Brain microvascular endothelial cell (primary cell): ENCODE measurements around the gene CLDN10.
"Not testable (repeated sequence)": the region's sequence is repeated elsewhere in the genome, so short reads cannot be mapped to it uniquely, and the experiment has no call there.

Source experiments
- DNase-seq: peaks from one replicate; pipeline ENCODE4 v3.0.0-alpha.2; 2020
- H3K27ac ChIP-seq: fragments of 250-450 bp; sonication (Bioruptor Pico); 2 replicates; pipeline ENCODE4 v1.5.1; 2020; ENCODE audit warnings: mild to moderate bottlenecking, moderate library complexity
- H3K27me3 ChIP-seq: fragments of 250-450 bp; sonication (Bioruptor Pico); replicated peaks from 2 replicates; pipeline ENCODE4 v1.5.1; 2020; ENCODE audit warnings: mild to moderate bottlenecking
- H3K36me3 ChIP-seq: fragments of 250-450 bp; sonication (Bioruptor Pico); replicated peaks from 2 replicates; pipeline ENCODE4 v1.5.1; 2020; ENCODE audit warnings: mild to moderate bottlenecking
- H3K4me3 ChIP-seq: 2 replicates; pipeline ENCODE4 v1.5.1; 2011; ENCODE audit warnings: low read depth, mild to moderate bottlenecking, control low read depth, low read length, moderate library complexity
- in situ Hi-C: cut with HindIII; loops from 2 replicates; pipeline ENCODE4 v1.10.0; 2017; ENCODE audit warnings: low sequenced_read_pairs, low pct_ligation_motif_present
- TF ChIP-seq, protein P1 (sequence below): IDR thresholded peaks from 2 replicates; pipeline ENCODE4 v1.5.1; 2011; ENCODE audit warnings: low read depth, mild to moderate bottlenecking, moderate library complexity, low read length, control low read depth, inconsistent platforms; ENCODE audit errors: missing control alignments

CLDN10 gene

DNA sequence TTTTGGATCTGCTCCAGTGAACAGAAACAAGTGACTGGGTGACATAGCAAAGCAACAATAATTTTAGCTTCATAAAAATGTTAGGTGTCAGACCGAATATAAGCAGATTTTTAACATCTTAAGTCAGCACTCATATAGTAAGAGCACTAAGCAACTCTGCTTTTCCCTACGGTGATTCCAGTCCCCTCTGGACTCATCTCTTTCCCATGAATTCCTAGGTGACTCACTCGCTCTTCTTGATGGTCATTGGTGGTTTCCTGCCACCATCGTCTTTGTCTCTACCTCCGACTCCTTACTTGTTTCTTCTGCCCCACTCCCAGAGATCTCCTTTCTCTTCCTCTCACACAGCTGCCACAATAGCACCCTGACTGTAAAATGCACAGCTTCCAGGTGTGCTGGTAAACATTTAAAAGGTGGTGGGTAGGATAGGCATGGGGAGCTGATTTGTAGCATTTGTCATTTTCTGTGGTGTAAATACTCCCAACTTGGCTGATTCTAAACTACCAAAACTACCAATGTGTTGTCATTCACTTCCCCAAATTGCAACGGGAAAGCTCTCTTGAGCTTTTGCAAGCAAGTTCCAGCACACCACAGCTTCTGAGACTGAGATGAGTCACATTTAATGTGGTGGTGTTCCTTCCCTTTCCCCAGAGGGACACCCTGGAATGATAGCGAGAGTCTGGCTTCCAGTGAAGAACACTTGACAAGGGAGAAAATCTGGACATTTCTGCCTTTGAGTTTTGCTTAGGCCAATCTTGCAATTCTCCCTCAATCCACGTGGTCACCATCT lies 42.8 kb upstream of the CLDN10 start:
- peak overlapping the region; percentile 24 for H3K4me3 ChIP-seq
- no peaks in the 10 kb centered on the region for H3K36me3 ChIP-seq
- TF ChIP-seq, protein P1, sequence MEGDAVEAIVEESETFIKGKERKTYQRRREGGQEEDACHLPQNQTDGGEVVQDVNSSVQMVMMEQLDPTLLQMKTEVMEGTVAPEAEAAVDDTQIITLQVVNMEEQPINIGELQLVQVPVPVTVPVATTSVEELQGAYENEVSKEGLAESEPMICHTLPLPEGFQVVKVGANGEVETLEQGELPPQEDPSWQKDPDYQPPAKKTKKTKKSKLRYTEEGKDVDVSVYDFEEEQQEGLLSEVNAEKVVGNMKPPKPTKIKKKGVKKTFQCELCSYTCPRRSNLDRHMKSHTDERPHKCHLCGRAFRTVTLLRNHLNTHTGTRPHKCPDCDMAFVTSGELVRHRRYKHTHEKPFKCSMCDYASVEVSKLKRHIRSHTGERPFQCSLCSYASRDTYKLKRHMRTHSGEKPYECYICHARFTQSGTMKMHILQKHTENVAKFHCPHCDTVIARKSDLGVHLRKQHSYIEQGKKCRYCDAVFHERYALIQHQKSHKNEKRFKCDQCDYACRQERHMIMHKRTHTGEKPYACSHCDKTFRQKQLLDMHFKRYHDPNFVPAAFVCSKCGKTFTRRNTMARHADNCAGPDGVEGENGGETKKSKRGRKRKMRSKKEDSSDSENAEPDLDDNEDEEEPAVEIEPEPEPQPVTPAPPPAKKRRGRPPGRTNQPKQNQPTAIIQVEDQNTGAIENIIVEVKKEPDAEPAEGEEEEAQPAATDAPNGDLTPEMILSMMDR: no peak
- DNase-seq: peak; percentile 74
- in situ Hi-C loops: no loop called here
- H3K27ac ChIP-seq: peak overlapping the region; percentile 81
- no peaks in the 10 kb centered on the region for H3K27me3 ChIP-seq

DNA sequence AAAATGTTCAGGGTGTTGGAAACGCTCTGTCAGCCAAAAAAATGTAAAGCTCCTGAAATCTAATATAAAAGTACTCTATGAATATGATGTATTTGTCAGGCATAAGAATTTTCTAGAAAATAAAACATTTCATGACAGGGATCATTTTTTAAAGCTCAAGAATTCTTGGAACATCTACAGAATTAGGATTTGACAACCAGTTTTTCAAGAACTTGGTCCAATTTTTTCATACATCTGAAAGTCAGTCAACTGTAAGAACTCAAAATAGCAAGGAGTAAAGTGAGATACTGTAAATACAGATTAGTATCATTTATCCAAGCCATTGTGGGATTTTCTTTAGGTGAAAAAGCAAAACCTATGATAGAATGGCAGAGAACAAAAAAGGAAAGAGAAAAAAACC lies 41.6 kb upstream of the CLDN10 start:
- Histone ChIP-seq H3K27ac (no peak overlapping the region), H3K4me3 (no peak overlapping the region), H3K36me3 (no peaks in the 10 kb centered on the region), H3K27me3 (no peaks in the 10 kb centered on the region)
- TF ChIP-seq, protein P1: no peak
- no peak for DNase-seq
- in situ Hi-C loops: no loop called here

DNA sequence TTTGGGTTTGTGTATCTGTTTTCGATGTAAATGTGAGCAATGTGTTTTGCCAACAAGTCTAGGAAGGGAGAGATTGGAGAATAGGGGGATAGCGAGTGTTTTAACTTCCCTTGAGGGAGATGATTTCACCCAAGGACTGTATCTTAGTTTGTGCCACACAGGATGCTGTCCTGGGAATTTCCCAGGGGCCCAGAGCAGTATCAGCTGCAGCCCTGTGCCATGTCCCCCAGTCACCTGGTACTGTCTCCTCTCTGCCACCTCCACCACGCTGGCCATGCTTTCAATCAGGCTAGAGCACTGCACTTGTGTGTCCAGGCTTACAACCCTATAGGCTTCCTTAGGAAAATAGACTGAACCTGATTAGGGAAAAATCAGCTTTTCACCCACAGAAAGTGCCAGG lies 40.1 kb upstream of the CLDN10 start:
- no peaks in the 10 kb centered on the region for H3K36me3 ChIP-seq
- no peak for DNase-seq
- no peak overlapping the region for H3K27ac ChIP-seq
- in situ Hi-C loops: no loop called here
- no peak overlapping the region for H3K4me3 ChIP-seq
- TF ChIP-seq, protein P1: no peak
- no peaks in the 10 kb centered on the region for H3K27me3 ChIP-seq

DNA sequence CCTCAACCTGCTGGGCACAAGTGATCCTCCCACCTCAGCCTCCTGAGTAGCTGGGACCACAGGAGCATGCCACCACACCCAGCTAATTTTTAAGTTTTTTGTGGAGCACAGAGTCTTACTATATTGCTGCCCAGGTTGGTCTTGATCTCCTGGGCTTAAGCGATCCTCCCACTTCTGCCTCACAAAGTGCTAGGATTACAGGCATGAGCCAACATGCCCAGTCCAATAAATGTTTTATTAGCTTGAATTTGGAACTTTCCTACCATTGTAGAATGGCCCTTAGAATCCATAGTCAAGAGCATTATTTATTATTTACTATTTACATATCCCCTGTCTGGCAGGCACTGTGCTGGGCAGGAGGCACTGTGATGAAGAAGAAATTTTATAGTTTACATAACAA lies 39.6 kb upstream of the CLDN10 start:
- H3K27ac ChIP-seq: no peak overlapping the region
- DNase-seq: no peak
- H3K4me3 ChIP-seq: no peak overlapping the region
- no peaks in the 10 kb centered on the region for H3K27me3 ChIP-seq
- in situ Hi-C loops: no loop called here
- TF ChIP-seq, protein P1: no peak
- no peaks in the 10 kb centered on the region for H3K36me3 ChIP-seq

DNA sequence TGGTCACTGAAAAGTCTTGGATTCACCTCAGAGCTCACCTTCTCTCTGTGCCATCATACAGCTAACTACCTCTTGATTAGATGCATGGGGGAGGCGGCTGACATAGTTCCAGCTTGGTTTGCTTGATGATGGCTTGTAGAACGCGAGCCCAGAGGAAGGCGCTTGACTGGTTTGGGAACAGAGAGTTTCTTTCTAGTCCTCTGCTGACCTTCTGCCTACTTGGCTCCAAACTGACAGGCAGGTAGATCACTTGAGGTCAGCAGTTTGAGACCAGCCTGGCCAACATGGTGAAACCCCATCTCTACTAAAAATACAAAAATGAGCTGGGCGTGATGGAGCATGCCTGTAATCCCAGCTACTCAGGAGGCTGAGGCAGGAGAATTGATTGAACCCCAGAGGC lies 36.9 kb upstream of the CLDN10 start:
- in situ Hi-C loops, H3K36me3 ChIP-seq, H3K27ac ChIP-seq, DNase-seq, H3K27me3 ChIP-seq, H3K4me3 ChIP-seq: not testable (repeated sequence)

DNA sequence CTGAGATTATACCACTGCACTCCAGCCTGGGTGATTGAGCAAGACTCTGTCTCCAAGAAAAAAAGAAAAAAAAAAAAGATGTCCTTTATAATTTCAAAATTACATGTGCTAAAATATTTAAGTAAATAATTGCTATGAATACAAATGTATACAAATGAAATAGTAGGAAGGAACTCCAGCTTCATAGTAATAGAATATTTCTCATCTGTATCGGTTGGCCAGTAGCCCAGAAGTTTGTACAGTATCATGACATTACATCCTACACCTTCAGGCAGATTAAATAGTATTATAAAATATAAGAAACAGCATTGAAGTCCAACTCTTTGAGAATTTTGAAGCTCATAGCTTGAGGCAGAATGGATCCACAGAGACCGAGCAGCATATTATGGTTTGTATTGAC lies 36.5 kb upstream of the CLDN10 start:
- TF ChIP-seq, protein P1: no peak
- no peak for DNase-seq
- Histone ChIP-seq H3K27ac (no peak overlapping the region), H3K27me3 (no peaks in the 10 kb centered on the region), H3K4me3 (no peak overlapping the region), H3K36me3 (no peaks in the 10 kb centered on the region)
- in situ Hi-C loops: no loop called here
